AG10803 (cell line): Measurements from ENCODE around the gene OR52W1.
A peak's percentile ranks its signal among the peaks of the same experiment; 100 is the strongest.

ENCODE experiments used
- DNase-seq: peaks from one replicate; pipeline ENCODE4 v3.0.0; 2010; ENCODE audit warnings: low read depth
- H3K4me3 ChIP-seq: 2 replicates; pipeline ENCODE4 v1.5.1; 2011; ENCODE audit warnings: mild to moderate bottlenecking, low read length, control low read depth
- CTCF ChIP-seq: conservative IDR thresholded peaks from 2 replicates; pipeline ENCODE4 v1.5.1; 2011; ENCODE audit warnings: mild to moderate bottlenecking, low read length, control low read depth, inconsistent platforms

Gene OR52W1

GRCh38 chr11:6191742-6192141, 7.3 kb upstream of the OR52W1 start:
- TF ChIP-seq CTCF = no peak
- H3K4me3 ChIP-seq = no peak overlapping the region
- DNase-seq = no peak

GRCh38 chr11:6194065-6194581, 4.9 kb upstream of the OR52W1 start:
- no peak for DNase-seq
- no peak overlapping the region for H3K4me3 ChIP-seq
- no peak for TF ChIP-seq CTCF

- H3K4me3 ChIP-seq = no peak overlapping the region
- no peak for TF ChIP-seq CTCF
- no peak for DNase-seq
These were observed 2.6 kb upstream of the OR52W1 start for GRCh38 chr11:6196396-6196795.

DNA sequence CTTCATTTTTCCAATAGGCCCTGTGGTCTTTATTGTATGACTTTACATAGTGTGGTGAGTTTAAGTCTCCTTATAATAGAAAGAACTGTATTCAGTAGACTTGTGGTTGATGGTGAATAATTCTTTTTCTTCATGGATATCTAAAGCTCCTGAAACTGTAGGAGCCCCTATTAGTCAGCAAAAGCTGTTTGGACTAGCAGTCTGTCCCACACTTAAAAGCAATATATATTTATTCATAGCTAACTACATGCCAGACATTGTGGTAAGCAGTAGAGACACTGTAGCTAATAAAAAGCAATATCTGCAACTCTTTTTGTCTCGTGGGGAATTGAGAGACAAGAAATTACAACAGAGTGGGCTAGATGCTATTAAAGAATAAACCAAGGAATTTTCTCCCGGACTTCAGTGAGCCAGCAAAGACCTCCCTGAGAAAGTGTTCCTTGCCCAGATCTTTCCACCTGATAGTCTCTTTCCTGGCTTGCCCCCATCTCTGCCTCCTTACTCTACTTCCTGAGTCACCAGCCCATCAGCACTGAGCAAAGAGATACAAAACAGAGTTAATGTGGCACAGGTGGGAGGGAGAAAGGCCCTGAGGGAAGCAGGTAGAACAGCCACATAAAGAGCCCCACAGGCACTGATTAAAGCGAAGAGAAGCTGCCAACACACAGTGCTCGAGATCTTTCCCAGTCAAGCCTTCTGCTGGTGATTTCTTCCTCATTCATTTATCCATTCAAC, 1.4 kb upstream of the OR52W1 start:
- no peak for TF ChIP-seq CTCF
- no peak for DNase-seq

GRCh38 chr11:6200975-6201374, 2.0 kb downstream of the OR52W1 start:
- peak; percentile 30 for DNase-seq
- TF ChIP-seq CTCF = no peak
- H3K4me3 ChIP-seq = no peak overlapping the region

More for the DNA sequence above, 1.4 kb upstream of the OR52W1 start:
- H3K4me3 ChIP-seq = no peak overlapping the region

DNA sequence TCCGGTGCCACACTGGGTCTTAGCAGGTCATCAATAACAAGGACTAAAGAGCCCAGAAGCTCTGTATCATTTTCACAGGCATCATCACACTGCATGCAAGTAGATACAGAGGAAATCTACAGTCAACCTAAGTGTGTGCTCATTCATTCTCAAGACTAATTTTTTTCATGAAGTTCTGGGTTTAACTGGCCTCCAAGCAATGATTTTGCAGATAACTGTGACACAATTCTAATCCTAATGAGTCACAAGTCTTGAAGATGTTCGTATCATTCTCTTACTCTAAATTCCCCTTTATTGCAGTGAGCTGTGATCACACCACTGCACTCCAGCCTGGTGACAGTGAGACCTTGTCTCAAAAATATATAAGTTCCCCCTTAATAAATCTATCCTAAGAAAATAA, 2.5 kb downstream of the OR52W1 start:
- no peak overlapping the region for H3K4me3 ChIP-seq
- DNase-seq = peak; percentile 57
- no peak for TF ChIP-seq CTCF

GRCh38 chr11:6202041-6202440, 3.0 kb downstream of the OR52W1 start:
- DNase-seq = peak; percentile 65
- H3K4me3 ChIP-seq = no peak overlapping the region
- no peak for TF ChIP-seq CTCF
